GM19328 (cell line): ENCODE data around the gene ZNF557.

Experiments used
- ATAC-seq: cut with Tn5 transposase; IDR thresholded peaks from one replicate; pipeline ENCODE4 v1.9.1; 2021; ENCODE audit warnings: mild to moderate bottlenecking, moderate library complexity; ENCODE audit not compliant: unreplicated experiment

ZNF557 gene

GRCh38 chr19:7124782-7125181 lies 55.3 kb downstream of the ZNF557 start:
- no peak for ATAC-seq

- no peak for ATAC-seq
Measured at GRCh38 chr19:7125221-7125620, 55.7 kb downstream of the ZNF557 start.

- no peak for ATAC-seq
Measured at GRCh38 chr19:7126132-7126531, 56.6 kb downstream of the ZNF557 start.

- ATAC-seq: no peak
Measured at GRCh38 chr19:7130043-7130442, 60.5 kb downstream of the ZNF557 start.

- ATAC-seq: no peak
Measured at GRCh38 chr19:7132054-7132453, 62.6 kb downstream of the ZNF557 start.

- ATAC-seq: no peak
Measured at GRCh38 chr19:7137120-7137519, 67.6 kb downstream of the ZNF557 start.
